ENCODE data around the gene TRIM71. TPM values are rescaled to one million over a fixed set of nuclear protein-coding genes. Genes with fewer than 3 reads are reported as not detected.

Gene TRIM71
- total and polyA plus RNA-seq, 2 of the 13 experiments (the other 11 are each of a cell fraction or from before 2014, with no cell fraction given), result 21.7 to 76.9 TPM

GRCh38 chr3:32840086-32840841 lies 22.5 kb downstream of the TRIM71 start (continued):
- TF ChIP-seq ZNF253 (CRISPR knock-in tag; IDR thresholded peaks at IDR 0.05; ENCODE audit: borderline replicate concordance), result no peak
- no peak for TF ChIP-seq ZNF576 (CRISPR knock-in tag; IDR thresholded peaks at IDR 0.05)
- peak; percentile 91 for TF ChIP-seq HNF1B (CRISPR knock-in tag; IDR thresholded peaks at IDR 0.05)
- TF ChIP-seq ZNF205 (CRISPR knock-in tag; IDR thresholded peaks at IDR 0.05), result peak; percentile 78
- no peak for TF ChIP-seq ZNF773 (CRISPR knock-in tag; IDR thresholded peaks at IDR 0.05; ENCODE audit: borderline replicate concordance)
- TF ChIP-seq ZNF34 (CRISPR knock-in tag; IDR thresholded peaks at IDR 0.05; ENCODE audit: borderline replicate concordance), result no peak
- TF ChIP-seq JARID2 (CRISPR knock-in tag; IDR thresholded peaks at IDR 0.05; ENCODE audit: insufficient replicate concordance), result no peak
- no peak for TF ChIP-seq ZNF292 (CRISPR knock-in tag; IDR thresholded peaks at IDR 0.05; ENCODE audit: borderline replicate concordance, low read depth)
- no peak; the same call in 1 of the 2 replicates for TF ChIP-seq ZNF510 (CRISPR knock-in tag; IDR thresholded peaks at IDR 0.05; ENCODE audit: low read depth)
- no peak for TF ChIP-seq ARNT (IDR thresholded peaks at IDR 0.05)
- TF ChIP-seq ZNF513 (CRISPR knock-in tag; conservative IDR thresholded peaks at IDR 0.05), result no peak
- TF ChIP-seq RAD51 (IDR thresholded peaks at IDR 0.05; ENCODE audit: borderline replicate concordance), result no peak
- TF ChIP-seq ZNF703 (CRISPR knock-in tag; IDR thresholded peaks at IDR 0.05; ENCODE audit: borderline replicate concordance), result no peak
- no peak for TF ChIP-seq DDIT3 (CRISPR knock-in tag; IDR thresholded peaks at IDR 0.05)
- TF ChIP-seq ZBTB46 (CRISPR knock-in tag; IDR thresholded peaks at IDR 0.05; ENCODE audit: borderline replicate concordance), result no peak
- TF ChIP-seq REST (IDR thresholded peaks at IDR 0.05; ENCODE audit: borderline replicate concordance in 1 of 2, low read depth in 1 of 2, low read length in 2 of 2), result peak in 1 of 2 experiments; percentile 49; a peak in 2 of 4 replicates
- TF ChIP-seq ZNF7 (CRISPR knock-in tag; IDR thresholded peaks at IDR 0.05), result no peak
- TF ChIP-seq ZNF264 (CRISPR knock-in tag; IDR thresholded peaks at IDR 0.05), result 0 out of 2 replicates have a peak, but pooled peaks have one; percentile 2
- TF ChIP-seq ARID2 (CRISPR knock-in tag; IDR thresholded peaks at IDR 0.05; ENCODE audit: borderline replicate concordance), result no peak

Data from HepG2 (cell line).